Duodenal mucosa (tissue), 2 donors: ENCODE results near the gene BEND5.

Source experiments
- H3K27ac ChIP-seq: one replicate; pipeline ENCODE4 v1.7.0; 2013; ENCODE audit warnings: low read depth, low read length
- H3K27me3 ChIP-seq, 2 donors: one replicate each; pipeline ENCODE4 v1.7.0; 2013; ENCODE audit warnings: low read length in 2 of 2, control low read depth in 1 of 2; ENCODE audit not compliant: insufficient read depth in 2 of 2, control insufficient read depth in 1 of 2
- H3K36me3 ChIP-seq, 2 donors: one replicate each; pipeline ENCODE4 v1.7.0; 2013; ENCODE audit warnings: low read length in 2 of 2, control low read depth in 1 of 2; ENCODE audit not compliant: insufficient read depth in 2 of 2, control insufficient read depth in 1 of 2
- H3K4me1 ChIP-seq, 2 donors: one replicate each; pipeline ENCODE4 v1.7.0; 2013; ENCODE audit warnings: low read length in 2 of 2, control low read depth in 1 of 2; ENCODE audit not compliant: insufficient read depth in 2 of 2, control insufficient read depth in 1 of 2
- H3K4me3 ChIP-seq, 2 donors: one replicate each; pipeline ENCODE4 v1.7.0; 2013; ENCODE audit warnings: low read length in 2 of 2, low read depth in 1 of 2
- H3K9ac ChIP-seq, 2 donors: one replicate each; pipeline ENCODE4 v1.7.0; 2013; ENCODE audit warnings: low read length in 2 of 2, low read depth in 1 of 2
- H3K9me3 ChIP-seq, 2 donors: one replicate each; pipeline ENCODE4 v1.7.0; 2013; ENCODE audit warnings: low read length in 2 of 2, control low read depth in 1 of 2; ENCODE audit not compliant: control insufficient read depth in 1 of 2

Gene BEND5

GRCh38 chr1:48710318-48710717 is 66.4 kb downstream of the BEND5 start:
- H3K4me3 ChIP-seq: no peak overlapping the region
- H3K27me3 ChIP-seq: no peaks in the 10 kb centered on the region
- H3K36me3 ChIP-seq: no peaks in the 10 kb centered on the region
- no peak overlapping the region for H3K9ac ChIP-seq
- no peaks in the 10 kb centered on the region for H3K4me1 ChIP-seq
- no peak overlapping the region for H3K27ac ChIP-seq
- H3K9me3 ChIP-seq: no peaks in the 10 kb centered on the region

GRCh38 chr1:48704736-48705135 is 72.0 kb downstream of the BEND5 start:
- H3K27me3 ChIP-seq: no peaks in the 10 kb centered on the region
- no peaks in the 10 kb centered on the region for H3K4me1 ChIP-seq
- no peaks in the 10 kb centered on the region for H3K36me3 ChIP-seq

GRCh38 chr1:48701445-48701844 is 75.2 kb downstream of the BEND5 start:
- no peaks in the 10 kb centered on the region for H3K9me3 ChIP-seq
- no peak overlapping the region for H3K27ac ChIP-seq
- H3K4me1 ChIP-seq: no peaks in the 10 kb centered on the region
- H3K9ac ChIP-seq: no peak overlapping the region
- H3K4me3 ChIP-seq: no peak overlapping the region
- no peaks in the 10 kb centered on the region for H3K36me3 ChIP-seq
- H3K27me3 ChIP-seq: no peaks in the 10 kb centered on the region

More at GRCh38 chr1:48704736-48705135, 72.0 kb downstream of the BEND5 start:
- Histone ChIP-seq H3K4me3 (no peak overlapping the region), H3K9me3 (no peaks in the 10 kb centered on the region), H3K9ac (no peak overlapping the region), H3K27ac (no peak overlapping the region)

DNA sequence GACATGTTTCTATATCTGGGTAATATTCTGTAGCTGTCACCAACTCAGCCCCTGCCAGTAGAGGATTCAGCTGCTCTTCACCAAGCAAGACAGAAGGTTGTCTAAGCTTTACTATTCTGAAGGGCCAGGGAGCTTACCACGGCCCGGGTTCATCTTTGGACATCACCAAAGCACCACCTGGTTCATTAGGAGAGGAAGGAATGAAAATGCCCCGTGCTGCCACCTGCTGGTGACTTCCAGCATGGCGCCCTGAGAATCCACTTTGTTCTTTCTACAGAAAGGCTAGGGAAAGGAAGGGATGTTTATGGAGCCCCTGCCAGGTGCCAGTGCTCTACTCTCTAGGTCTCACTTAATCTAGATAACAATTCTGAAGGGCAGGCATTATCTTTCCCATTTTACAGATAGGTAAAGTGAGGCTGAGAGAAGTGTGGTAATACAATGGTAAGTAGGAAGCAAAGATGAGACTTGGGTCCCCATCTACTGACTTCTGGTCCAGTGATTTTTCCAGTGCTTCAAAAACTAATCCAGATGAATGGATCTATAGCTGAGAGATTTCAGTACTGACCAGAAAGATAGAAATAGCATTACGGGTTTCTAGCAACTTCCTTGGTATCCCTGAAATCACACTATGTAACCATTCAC is 79.5 kb downstream of the BEND5 start:
- H3K36me3 ChIP-seq: no peaks in the 10 kb centered on the region
- no peak overlapping the region for H3K9ac ChIP-seq
- H3K4me1 ChIP-seq: peaks cover 12 to 15% of the 10 kb centered on the region in 2 donors
- H3K27ac ChIP-seq: no peak overlapping the region
- no peaks in the 10 kb centered on the region for H3K27me3 ChIP-seq
- H3K9me3 ChIP-seq: no peaks in the 10 kb centered on the region
- H3K4me3 ChIP-seq: no peak overlapping the region

- Histone ChIP-seq H3K27me3 (no peaks in the 10 kb centered on the region), H3K9ac (no peak overlapping the region), H3K4me3 (no peak overlapping the region)
Observed at GRCh38 chr1:48695161-48695560, 81.5 kb downstream of the BEND5 start.

GRCh38 chr1:48693674-48694320 is 82.9 kb downstream of the BEND5 start:
- no peak overlapping the region for H3K4me3 ChIP-seq
- peaks cover 12 to 15% of the 10 kb centered on the region in 2 donors for H3K4me1 ChIP-seq
- no peak overlapping the region for H3K27ac ChIP-seq
- H3K36me3 ChIP-seq: no peaks in the 10 kb centered on the region
- no peaks in the 10 kb centered on the region for H3K27me3 ChIP-seq
- no peak overlapping the region for H3K9ac ChIP-seq
- H3K9me3 ChIP-seq: no peaks in the 10 kb centered on the region

More at GRCh38 chr1:48695161-48695560, 81.5 kb downstream of the BEND5 start:
- H3K9me3 ChIP-seq: no peaks in the 10 kb centered on the region
- H3K27ac ChIP-seq: no peak overlapping the region
- no peaks in the 10 kb centered on the region for H3K36me3 ChIP-seq
- peaks cover 12 to 15% of the 10 kb centered on the region in 2 donors for H3K4me1 ChIP-seq

GRCh38 chr1:48693180-48693579 is 83.5 kb downstream of the BEND5 start:
- Histone ChIP-seq H3K9ac (no peak overlapping the region), H3K4me1 (peaks cover 12 to 15% of the 10 kb centered on the region in 2 donors), H3K36me3 (no peaks in the 10 kb centered on the region), H3K27ac (no peak overlapping the region), H3K9me3 (no peaks in the 10 kb centered on the region), H3K27me3 (no peaks in the 10 kb centered on the region), H3K4me3 (no peak overlapping the region)

DNA sequence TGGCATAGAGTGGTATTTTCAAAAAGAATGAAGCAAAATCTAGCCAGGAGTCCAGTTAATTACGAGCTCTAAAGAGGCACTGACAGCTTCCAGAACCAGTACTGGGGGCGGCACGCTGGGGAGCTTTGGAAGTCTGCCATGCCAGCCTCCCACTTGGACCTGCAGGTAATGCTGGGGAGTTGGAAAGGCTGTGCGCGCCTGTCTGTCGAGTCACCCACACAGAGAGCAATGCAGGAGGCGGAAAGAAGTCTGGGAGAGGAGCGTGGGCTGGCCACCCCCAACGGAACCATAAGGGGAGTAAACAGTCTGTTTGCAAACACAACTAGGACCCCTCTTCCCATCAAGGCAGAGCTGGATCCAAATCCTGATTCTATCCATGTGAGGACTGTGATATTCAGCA is 84.5 kb downstream of the BEND5 start:
- Histone ChIP-seq H3K27ac (no peak overlapping the region), H3K27me3 (no peaks in the 10 kb centered on the region), H3K9ac (no peak overlapping the region), H3K4me3 (no peak overlapping the region), H3K4me1 (peaks cover 12 to 15% of the 10 kb centered on the region in 2 donors), H3K36me3 (no peaks in the 10 kb centered on the region), H3K9me3 (no peaks in the 10 kb centered on the region)

DNA sequence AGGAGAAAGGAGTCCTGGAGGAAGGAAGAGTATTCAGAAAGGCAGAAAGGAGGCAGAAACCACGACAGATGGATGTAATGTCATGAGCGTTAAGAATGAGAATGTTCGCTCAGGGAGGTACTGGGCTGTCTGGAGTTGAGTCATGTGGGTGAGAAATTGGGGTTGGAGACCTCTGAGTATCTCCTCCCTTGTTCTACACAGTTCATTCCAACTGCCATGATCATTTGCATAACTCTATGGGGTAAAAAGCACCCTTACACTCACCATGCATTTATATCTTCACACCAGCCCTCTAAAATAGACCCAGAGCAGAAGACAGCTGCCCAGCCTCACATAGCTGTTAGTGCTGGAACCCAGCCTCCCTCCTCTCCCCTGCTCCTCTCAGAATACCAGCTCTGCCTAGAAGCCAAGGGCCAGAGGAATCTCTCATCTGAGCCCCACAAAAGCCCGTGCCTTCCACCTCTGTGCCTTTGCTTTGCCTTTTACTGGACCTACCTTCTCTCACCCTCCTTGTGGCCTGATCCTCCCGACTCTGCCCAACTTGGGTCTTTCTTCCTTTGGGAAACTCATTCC is 85.2 kb downstream of the BEND5 start:
- H3K4me1 ChIP-seq: peaks cover 12 to 15% of the 10 kb centered on the region in 2 donors
- H3K27me3 ChIP-seq: no peaks in the 10 kb centered on the region

DNA sequence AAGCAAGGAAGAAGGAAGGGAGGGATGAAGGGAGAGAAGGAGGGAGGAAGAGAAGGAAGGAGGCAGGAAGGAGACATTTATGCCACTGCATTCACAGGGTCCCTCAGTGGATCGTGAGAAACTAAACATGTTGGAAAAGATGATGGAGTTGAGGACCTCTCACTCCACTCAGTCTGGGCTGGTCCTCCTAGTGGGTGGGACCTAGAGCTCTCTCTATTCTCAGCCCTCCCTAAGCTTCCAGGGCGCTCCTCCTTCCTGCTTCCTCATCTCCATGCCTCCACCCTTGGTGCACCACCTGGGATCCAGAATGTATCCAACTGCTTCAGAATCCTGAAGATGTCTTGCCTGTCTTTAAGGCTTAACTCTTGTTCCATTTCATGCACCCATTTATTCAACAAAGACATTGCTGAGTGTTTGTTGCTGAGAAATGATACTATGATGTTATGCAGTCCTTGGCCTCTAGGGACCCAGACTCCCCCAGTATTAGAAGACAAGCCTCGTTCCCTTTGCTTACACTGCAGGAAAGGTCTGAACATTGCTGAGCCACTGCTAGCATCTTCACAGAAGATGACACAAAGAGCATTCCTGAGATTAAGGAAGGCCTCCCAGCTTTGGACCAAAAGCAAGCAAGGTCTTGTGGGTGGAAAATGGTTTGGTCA is 88.5 kb downstream of the BEND5 start:
- Histone ChIP-seq H3K9ac (no peak overlapping the region), H3K27me3 (no peaks in the 10 kb centered on the region), H3K27ac (no peak overlapping the region), H3K4me1 (peaks cover under 1 to 3% of the 10 kb centered on the region in 2 donors), H3K9me3 (no peaks in the 10 kb centered on the region), H3K4me3 (no peak overlapping the region), H3K36me3 (no peaks in the 10 kb centered on the region)

More for the DNA sequence above, 85.2 kb downstream of the BEND5 start:
- Histone ChIP-seq H3K4me3 (no peak overlapping the region), H3K9me3 (no peaks in the 10 kb centered on the region), H3K27ac (no peak overlapping the region), H3K9ac (no peak overlapping the region), H3K36me3 (no peaks in the 10 kb centered on the region)
